ENCODE measurements around the gene CHST6. TPM values are rescaled to one million over a fixed set of nuclear protein-coding genes. Genes with fewer than 3 reads are reported as not detected.

Gene CHST6
- total and polyA plus RNA-seq, 9 of the 15 experiments (the other 6 are each of a cell fraction or from before 2014, with no cell fraction given): 0.01 to 0.05 (median 0.02) TPM; not detected in 6

- TF ChIP-seq KDM1A (IDR thresholded peaks at IDR 0.05): no peak
- TF ChIP-seq, protein P1, sequence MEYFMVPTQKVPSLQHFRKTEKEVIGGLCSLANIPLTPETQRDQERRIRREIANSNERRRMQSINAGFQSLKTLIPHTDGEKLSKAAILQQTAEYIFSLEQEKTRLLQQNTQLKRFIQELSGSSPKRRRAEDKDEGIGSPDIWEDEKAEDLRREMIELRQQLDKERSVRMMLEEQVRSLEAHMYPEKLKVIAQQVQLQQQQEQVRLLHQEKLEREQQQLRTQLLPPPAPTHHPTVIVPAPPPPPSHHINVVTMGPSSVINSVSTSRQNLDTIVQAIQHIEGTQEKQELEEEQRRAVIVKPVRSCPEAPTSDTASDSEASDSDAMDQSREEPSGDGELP (CRISPR knock-in tag; IDR thresholded peaks at IDR 0.05; ENCODE audit: borderline replicate concordance): peak; percentile 41; the same call in 1 of the 2 replicates
- TF ChIP-seq NR2F6 (CRISPR knock-in tag; IDR thresholded peaks at IDR 0.05): no peak
- no peak for TF ChIP-seq NCOA2 (IDR thresholded peaks at IDR 0.05; ENCODE audit: partially characterized antibody in 2 of 2)
- TF ChIP-seq PHB2 (IDR thresholded peaks at IDR 0.05; ENCODE audit: low read depth): 0 out of 2 replicates have a peak, but pooled peaks have one; percentile 18
- no peak for TF ChIP-seq EZH2 (IDR thresholded peaks at IDR 0.05; ENCODE audit: borderline replicate concordance, low read depth, low read length)
- TF ChIP-seq, protein P2, sequence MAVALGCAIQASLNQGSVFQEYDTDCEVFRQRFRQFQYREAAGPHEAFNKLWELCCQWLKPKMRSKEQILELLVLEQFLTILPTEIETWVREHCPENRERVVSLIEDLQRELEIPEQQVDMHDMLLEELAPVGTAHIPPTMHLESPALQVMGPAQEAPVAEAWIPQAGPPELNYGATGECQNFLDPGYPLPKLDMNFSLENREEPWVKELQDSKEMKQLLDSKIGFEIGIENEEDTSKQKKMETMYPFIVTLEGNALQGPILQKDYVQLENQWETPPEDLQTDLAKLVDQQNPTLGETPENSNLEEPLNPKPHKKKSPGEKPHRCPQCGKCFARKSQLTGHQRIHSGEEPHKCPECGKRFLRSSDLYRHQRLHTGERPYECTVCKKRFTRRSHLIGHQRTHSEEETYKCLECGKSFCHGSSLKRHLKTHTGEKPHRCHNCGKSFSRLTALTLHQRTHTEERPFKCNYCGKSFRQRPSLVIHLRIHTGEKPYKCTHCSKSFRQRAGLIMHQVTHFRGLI (CRISPR knock-in tag; IDR thresholded peaks at IDR 0.05): no peak
- no peak for TF ChIP-seq KHSRP (IDR thresholded peaks at IDR 0.05)
- TF ChIP-seq SREBF2 (CRISPR knock-in tag; IDR thresholded peaks at IDR 0.05): no peak
- TF ChIP-seq, protein P3, sequence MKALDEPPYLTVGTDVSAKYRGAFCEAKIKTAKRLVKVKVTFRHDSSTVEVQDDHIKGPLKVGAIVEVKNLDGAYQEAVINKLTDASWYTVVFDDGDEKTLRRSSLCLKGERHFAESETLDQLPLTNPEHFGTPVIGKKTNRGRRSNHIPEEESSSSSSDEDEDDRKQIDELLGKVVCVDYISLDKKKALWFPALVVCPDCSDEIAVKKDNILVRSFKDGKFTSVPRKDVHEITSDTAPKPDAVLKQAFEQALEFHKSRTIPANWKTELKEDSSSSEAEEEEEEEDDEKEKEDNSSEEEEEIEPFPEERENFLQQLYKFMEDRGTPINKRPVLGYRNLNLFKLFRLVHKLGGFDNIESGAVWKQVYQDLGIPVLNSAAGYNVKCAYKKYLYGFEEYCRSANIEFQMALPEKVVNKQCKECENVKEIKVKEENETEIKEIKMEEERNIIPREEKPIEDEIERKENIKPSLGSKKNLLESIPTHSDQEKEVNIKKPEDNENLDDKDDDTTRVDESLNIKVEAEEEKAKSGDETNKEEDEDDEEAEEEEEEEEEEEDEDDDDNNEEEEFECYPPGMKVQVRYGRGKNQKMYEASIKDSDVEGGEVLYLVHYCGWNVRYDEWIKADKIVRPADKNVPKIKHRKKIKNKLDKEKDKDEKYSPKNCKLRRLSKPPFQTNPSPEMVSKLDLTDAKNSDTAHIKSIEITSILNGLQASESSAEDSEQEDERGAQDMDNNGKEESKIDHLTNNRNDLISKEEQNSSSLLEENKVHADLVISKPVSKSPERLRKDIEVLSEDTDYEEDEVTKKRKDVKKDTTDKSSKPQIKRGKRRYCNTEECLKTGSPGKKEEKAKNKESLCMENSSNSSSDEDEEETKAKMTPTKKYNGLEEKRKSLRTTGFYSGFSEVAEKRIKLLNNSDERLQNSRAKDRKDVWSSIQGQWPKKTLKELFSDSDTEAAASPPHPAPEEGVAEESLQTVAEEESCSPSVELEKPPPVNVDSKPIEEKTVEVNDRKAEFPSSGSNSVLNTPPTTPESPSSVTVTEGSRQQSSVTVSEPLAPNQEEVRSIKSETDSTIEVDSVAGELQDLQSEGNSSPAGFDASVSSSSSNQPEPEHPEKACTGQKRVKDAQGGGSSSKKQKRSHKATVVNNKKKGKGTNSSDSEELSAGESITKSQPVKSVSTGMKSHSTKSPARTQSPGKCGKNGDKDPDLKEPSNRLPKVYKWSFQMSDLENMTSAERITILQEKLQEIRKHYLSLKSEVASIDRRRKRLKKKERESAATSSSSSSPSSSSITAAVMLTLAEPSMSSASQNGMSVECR (CRISPR knock-in tag; IDR thresholded peaks at IDR 0.05): peak; percentile 49; the same call in 1 of the 2 replicates
- peak; percentile 66; the same call in 1 of the 2 replicates for TF ChIP-seq ZNF511 (CRISPR knock-in tag; IDR thresholded peaks at IDR 0.05)
- no peak for TF ChIP-seq ZBTB43 (CRISPR knock-in tag; IDR thresholded peaks at IDR 0.05)
- no peak for TF ChIP-seq SMAD3 (CRISPR knock-in tag; conservative IDR thresholded peaks at IDR 0.05)
- TF ChIP-seq NCOA6 (IDR thresholded peaks at IDR 0.05): peak; percentile 41; the same call in 1 of the 2 replicates
- TF ChIP-seq NR2C2 (CRISPR knock-in tag; IDR thresholded peaks at IDR 0.05): peak; percentile 62; the same call in 1 of the 2 replicates
- TF ChIP-seq NR2C2 (tag; IDR thresholded peaks at IDR 0.05): peak; percentile 74; the same call in 1 of the 2 replicates
- TF ChIP-seq ZNF24 (IDR thresholded peaks at IDR 0.05): no peak
- TF ChIP-seq, protein P4, sequence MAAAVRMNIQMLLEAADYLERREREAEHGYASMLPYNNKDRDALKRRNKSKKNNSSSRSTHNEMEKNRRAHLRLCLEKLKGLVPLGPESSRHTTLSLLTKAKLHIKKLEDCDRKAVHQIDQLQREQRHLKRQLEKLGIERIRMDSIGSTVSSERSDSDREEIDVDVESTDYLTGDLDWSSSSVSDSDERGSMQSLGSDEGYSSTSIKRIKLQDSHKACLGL (CRISPR knock-in tag; IDR thresholded peaks at IDR 0.05; ENCODE audit: borderline replicate concordance, poor library complexity, severe bottlenecking): no peak
- no peak for TF ChIP-seq GABPB2 (CRISPR knock-in tag; conservative IDR thresholded peaks at IDR 0.05)
Observed at GRCh38 chr16:75433732-75434413, 61.4 kb downstream of the CHST6 start (continued).

Measured in K562 (cell line).